HepG2 (cell line): ENCODE results near the gene SMURF1. TPM values are rescaled to one million over a fixed set of nuclear protein-coding genes. Genes with fewer than 3 reads are reported as not detected.

Experiments used
- CHD4 ChIP-seq: fragments of 200-600 bp; sonication (generic); IDR thresholded peaks from 2 replicates; pipeline ENCODE4 v1.7.0; 2017; ENCODE audit warnings: mild to moderate bottlenecking, low read length, borderline replicate concordance
- EP300 ChIP-seq, 3 experiments: sonication (generic) in 1 of 3; formaldehyde crosslinking in 1 of 3; IDR thresholded peaks; 2 replicates each; pipeline versions ENCODE4 v1.5.1 to v1.6.1; 2011 to 2020; ENCODE audit warnings: low read depth in 2 of 3, low read length in 2 of 3, borderline replicate concordance in 1 of 3, improper control_type of control experiment in 1 of 3, mild to moderate bottlenecking in 1 of 3, missing genetic modification reagents in 1 of 3, moderate library complexity in 1 of 3
- FOSL1 ChIP-seq: sonication (generic); formaldehyde crosslinking; IDR thresholded peaks from 2 replicates; pipeline ENCODE4 v1.9.0; 2021; ENCODE audit warnings: missing genetic modification reagents, borderline replicate concordance
- FOXA1 ChIP-seq, 2 experiments: fragments of 450-650 bp in 1 of 2; sonication (generic) in 1 of 2; formaldehyde crosslinking in 1 of 2; IDR thresholded peaks; 2 replicates each; pipeline versions ENCODE4 v1.4.0 to v1.6.1; 2016 to 2020; ENCODE audit warnings: missing genetic modification reagents in 1 of 2
- HDAC2 ChIP-seq: sonication (generic); formaldehyde crosslinking; IDR thresholded peaks from 2 replicates; pipeline ENCODE4 v1.4.0; 2020; ENCODE audit warnings: missing genetic modification reagents
- JUNB ChIP-seq: sonication (generic); formaldehyde crosslinking; IDR thresholded peaks from 2 replicates; pipeline ENCODE4 v1.8.0; 2022; ENCODE audit warnings: missing genetic modification reagents, mild to moderate bottlenecking, borderline replicate concordance
- NCOR1 ChIP-seq: fragments of 200-600 bp; sonication (generic); IDR thresholded peaks from 2 replicates; pipeline ENCODE4 v1.7.0; 2017; ENCODE audit warnings: antibody characterized with exemption, low read length, borderline replicate concordance
- SOX13 ChIP-seq, 3 experiments: fragments of 450-650 bp in 1 of 3; sonication (generic) in 1 of 3; formaldehyde crosslinking in 1 of 3; IDR thresholded peaks in 2 of 3; conservative IDR thresholded peaks in 1 of 3; 2 replicates each; pipeline versions ENCODE4 v1.5.0 to v1.6.1; 2016 to 2020; ENCODE audit warnings: antibody characterized with exemption in 1 of 3, mild to moderate bottlenecking in 1 of 3, missing compliant biosample characterization in 1 of 3, missing genetic modification reagents in 1 of 3, moderate library complexity in 1 of 3
- SOX5 ChIP-seq: IDR thresholded peaks from 2 replicates; pipeline ENCODE4 v1.6.1; 2016; ENCODE audit warnings: borderline replicate concordance
- ZNF225 ChIP-seq: sonication (generic); formaldehyde crosslinking; IDR thresholded peaks from 2 replicates; pipeline ENCODE4 v1.4.0; 2020; ENCODE audit warnings: mild to moderate bottlenecking, missing genetic modification reagents
- ZNF530 ChIP-seq: sonication (generic); formaldehyde crosslinking; IDR thresholded peaks from 2 replicates; pipeline ENCODE4 v1.5.0; 2020; ENCODE audit warnings: low read depth, mild to moderate bottlenecking, missing genetic modification reagents
- polyA plus RNA-seq, 8 experiments: library from polyadenylated mRNA; depleted of rRNA in 3 of 8; stranded (reverse) in 7 of 8; unstranded in 1 of 8; fragments of >200 nt; fragmentation: Illumina TruSeq in 4 of 8; extraction: Trizol in 4 of 8; gene quantifications; 2 replicates each; pipeline versions ENCODE4 v1.2.1 to v1.2.3, GENCODE V29; 2011 to 2016; ENCODE audit warnings: low read depth in 4 of 8, missing spikeins in 1 of 8, mixed read lengths in 1 of 8; ENCODE audit not compliant: insufficient read depth in 1 of 8
- total RNA-seq, 5 experiments: library from RNA; depleted of rRNA; stranded (reverse); fragments of >200 nt; fragmentation: Illumina TruSeq; extraction: Trizol; gene quantifications; 2 replicates each; pipeline ENCODE4 v1.2.3, GENCODE V29; 2016; ENCODE audit warnings: low read depth in 1 of 5
- TF ChIP-seq, protein P1 (sequence below): IDR thresholded peaks from 2 replicates; pipeline ENCODE4 v1.6.1; 2016; ENCODE audit warnings: mild to moderate bottlenecking
- TF ChIP-seq, protein P2 (sequence below): sonication (generic); formaldehyde crosslinking; IDR thresholded peaks from 2 replicates; pipeline ENCODE4 v1.8.1; 2023; ENCODE audit warnings: missing genetic modification reagents, mild to moderate bottlenecking, borderline replicate concordance
- TF ChIP-seq, protein P3 (sequence below): sonication (generic); formaldehyde crosslinking; IDR thresholded peaks from 2 replicates; pipeline ENCODE4 v1.5.1; 2020; ENCODE audit warnings: mild to moderate bottlenecking, missing genetic modification reagents, moderate library complexity
- TF ChIP-seq, protein P4 (sequence below): IDR thresholded peaks from 2 replicates; pipeline ENCODE4 v1.6.1; 2012; ENCODE audit warnings: low read depth, low read length, improper control_type of control experiment

Gene SMURF1
- total and polyA plus RNA-seq, 2 of the 13 experiments (the other 11 are each of a cell fraction or from before 2014, with no cell fraction given), result 8.3 to 11.1 TPM

DNA sequence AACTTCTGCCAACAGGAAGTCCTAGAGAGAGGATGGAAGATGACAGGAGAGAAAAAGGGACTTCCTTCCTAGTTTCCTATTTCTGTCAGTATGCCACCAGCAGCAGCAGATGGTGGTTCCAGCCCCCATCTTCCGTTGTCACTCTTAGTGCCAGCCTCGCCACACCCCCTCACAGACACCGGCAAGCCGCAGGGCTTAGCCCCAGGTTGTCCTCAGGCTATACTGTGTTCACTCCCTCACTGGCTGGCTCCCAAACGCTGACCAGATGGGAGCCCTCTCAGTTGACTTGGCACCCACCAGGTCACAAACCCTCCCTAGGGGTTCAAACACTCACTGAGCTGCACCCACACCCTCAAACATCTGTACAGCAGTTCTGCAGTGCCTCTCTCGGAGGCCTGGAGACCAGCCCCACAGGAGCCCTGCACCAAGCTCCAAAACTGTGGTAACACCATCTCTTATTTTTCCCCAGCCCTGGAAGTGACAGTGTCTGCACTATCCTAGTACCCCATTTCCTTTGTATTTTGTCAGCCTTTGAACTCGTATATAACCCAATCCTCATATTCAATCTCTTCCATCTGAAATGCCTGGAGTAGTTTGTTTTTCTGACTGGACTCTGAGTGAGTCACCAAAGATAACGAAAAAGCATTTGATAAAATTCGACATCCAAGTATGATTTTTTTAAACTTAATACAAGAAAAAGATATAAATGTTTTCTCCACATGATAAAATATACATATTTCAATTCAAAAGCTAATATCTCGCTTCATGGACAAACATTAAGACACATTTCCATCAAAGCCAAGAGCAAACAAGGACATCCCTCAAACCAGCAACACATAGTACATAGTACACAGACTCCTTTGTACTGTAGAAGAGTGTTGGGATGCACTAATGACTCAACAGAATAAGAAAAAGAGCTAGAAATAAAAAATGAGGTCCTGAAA, 34.5 kb downstream of the SMURF1 start (continued):
- TF ChIP-seq, protein P1, sequence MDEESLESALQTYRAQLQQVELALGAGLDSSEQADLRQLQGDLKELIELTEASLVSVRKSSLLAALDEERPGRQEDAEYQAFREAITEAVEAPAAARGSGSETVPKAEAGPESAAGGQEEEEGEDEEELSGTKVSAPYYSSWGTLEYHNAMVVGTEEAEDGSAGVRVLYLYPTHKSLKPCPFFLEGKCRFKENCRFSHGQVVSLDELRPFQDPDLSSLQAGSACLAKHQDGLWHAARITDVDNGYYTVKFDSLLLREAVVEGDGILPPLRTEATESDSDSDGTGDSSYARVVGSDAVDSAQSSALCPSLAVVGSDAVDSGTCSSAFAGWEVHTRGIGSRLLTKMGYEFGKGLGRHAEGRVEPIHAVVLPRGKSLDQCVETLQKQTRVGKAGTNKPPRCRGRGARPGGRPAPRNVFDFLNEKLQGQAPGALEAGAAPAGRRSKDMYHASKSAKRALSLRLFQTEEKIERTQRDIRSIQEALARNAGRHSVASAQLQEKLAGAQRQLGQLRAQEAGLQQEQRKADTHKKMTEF (CRISPR knock-in tag), result 0 out of 2 replicates have a peak, but pooled peaks have one; percentile 25
- TF ChIP-seq ZNF530 (CRISPR knock-in tag) (0 out of 2 replicates have a peak, but pooled peaks have one; percentile 44), ZNF225 (no peak), CHD4 (peak; percentile 52; the same call in 1 of the 2 replicates), SOX5 (peak; percentile 7; the same call in 1 of the 2 replicates), JUNB (CRISPR knock-in tag) (0 out of 2 replicates have a peak, but pooled peaks have one; percentile 36), FOSL1 (CRISPR knock-in tag) (peak; percentile 43; the same call in 1 of the 2 replicates), HDAC2 (CRISPR knock-in tag) (0 out of 2 replicates have a peak, but pooled peaks have one; percentile 18), FOXA1 (IDR thresholded peaks at IDR 0.05) (no peak), FOXA1 (CRISPR knock-in tag; IDR thresholded peaks at IDR 0.05) (peak; percentile 46; the same call in 1 of the 2 replicates), EP300 (IDR thresholded peaks at IDR 0.05; ENCODE audit: low read depth in 2 of 2, low read length in 2 of 2) (peak in 1 of 2 experiments; percentile 45; a peak in 2 of 4 replicates), EP300 (CRISPR knock-in tag; IDR thresholded peaks at IDR 0.05; ENCODE audit: borderline replicate concordance) (no peak), SOX13 (IDR thresholded peaks at IDR 0.05) (no peak), SOX13 (CRISPR knock-in tag; conservative IDR thresholded peaks at IDR 0.05 in 1 of 2, IDR thresholded peaks at IDR 0.05 in 1 of 2) (0 out of 4 replicates have a peak, but pooled peaks of 1 of the 2 experiments have one; percentile 19), NCOR1 (peak; percentile 81; the same call in 1 of the 2 replicates)
- TF ChIP-seq, protein P2, sequence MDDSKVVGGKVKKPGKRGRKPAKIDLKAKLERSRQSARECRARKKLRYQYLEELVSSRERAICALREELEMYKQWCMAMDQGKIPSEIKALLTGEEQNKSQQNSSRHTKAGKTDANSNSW, result no peak
- TF ChIP-seq, protein P3, sequence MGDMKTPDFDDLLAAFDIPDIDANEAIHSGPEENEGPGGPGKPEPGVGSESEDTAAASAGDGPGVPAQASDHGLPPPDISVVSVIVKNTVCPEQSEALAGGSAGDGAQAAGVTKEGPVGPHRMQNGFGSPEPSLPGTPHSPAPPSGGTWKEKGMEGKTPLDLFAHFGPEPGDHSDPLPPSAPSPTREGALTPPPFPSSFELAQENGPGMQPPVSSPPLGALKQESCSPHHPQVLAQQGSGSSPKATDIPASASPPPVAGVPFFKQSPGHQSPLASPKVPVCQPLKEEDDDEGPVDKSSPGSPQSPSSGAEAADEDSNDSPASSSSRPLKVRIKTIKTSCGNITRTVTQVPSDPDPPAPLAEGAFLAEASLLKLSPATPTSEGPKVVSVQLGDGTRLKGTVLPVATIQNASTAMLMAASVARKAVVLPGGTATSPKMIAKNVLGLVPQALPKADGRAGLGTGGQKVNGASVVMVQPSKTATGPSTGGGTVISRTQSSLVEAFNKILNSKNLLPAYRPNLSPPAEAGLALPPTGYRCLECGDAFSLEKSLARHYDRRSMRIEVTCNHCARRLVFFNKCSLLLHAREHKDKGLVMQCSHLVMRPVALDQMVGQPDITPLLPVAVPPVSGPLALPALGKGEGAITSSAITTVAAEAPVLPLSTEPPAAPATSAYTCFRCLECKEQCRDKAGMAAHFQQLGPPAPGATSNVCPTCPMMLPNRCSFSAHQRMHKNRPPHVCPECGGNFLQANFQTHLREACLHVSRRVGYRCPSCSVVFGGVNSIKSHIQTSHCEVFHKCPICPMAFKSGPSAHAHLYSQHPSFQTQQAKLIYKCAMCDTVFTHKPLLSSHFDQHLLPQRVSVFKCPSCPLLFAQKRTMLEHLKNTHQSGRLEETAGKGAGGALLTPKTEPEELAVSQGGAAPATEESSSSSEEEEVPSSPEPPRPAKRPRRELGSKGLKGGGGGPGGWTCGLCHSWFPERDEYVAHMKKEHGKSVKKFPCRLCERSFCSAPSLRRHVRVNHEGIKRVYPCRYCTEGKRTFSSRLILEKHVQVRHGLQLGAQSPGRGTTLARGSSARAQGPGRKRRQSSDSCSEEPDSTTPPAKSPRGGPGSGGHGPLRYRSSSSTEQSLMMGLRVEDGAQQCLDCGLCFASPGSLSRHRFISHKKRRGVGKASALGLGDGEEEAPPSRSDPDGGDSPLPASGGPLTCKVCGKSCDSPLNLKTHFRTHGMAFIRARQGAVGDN (CRISPR knock-in tag), result peak; percentile 55
- TF ChIP-seq, protein P4, sequence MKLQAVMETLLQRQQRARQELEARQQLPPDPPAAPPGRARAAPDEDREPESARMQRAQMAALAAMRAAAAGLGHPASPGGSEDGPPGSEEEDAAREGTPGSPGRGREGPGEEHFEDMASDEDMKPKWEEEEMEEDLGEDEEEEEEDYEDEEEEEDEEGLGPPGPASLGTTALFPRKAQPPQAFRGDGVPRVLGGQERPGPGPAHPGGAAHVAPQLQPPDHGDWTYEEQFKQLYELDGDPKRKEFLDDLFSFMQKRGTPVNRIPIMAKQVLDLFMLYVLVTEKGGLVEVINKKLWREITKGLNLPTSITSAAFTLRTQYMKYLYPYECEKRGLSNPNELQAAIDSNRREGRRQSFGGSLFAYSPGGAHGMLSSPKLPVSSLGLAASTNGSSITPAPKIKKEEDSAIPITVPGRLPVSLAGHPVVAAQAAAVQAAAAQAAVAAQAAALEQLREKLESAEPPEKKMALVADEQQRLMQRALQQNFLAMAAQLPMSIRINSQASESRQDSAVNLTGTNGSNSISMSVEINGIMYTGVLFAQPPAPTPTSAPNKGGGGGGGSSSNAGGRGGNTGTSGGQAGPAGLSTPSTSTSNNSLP, result peak; percentile 74
